Lower leg skin (tissue), 4 donors: ENCODE measurements around the gene NOBOX. TPM values are rescaled to one million over a fixed set of nuclear protein-coding genes. Genes with fewer than 3 reads are reported as not detected.

ENCODE experiments used
- DNase-seq, 2 donors: peaks; one replicate each; pipeline ENCODE4 v3.0.0-alpha.2; 2019; ENCODE audit warnings: low spot score in 2 of 2
- H3K4me3 ChIP-seq: fragments of 200-600 bp; sonication (generic); 2 replicates; pipeline ENCODE4 v1.5.1; 2017; ENCODE audit warnings: mild to moderate bottlenecking, low read depth; ENCODE audit not compliant: poor library complexity, severe bottlenecking
- CTCF ChIP-seq, 3 donors: fragments of 450-650 bp; IDR thresholded peaks; one replicate each; pipeline ENCODE4 v1.5.1; 2016; ENCODE audit warnings: antibody characterized with exemption in 3 of 3, mild to moderate bottlenecking in 3 of 3, moderate library complexity in 2 of 3
- POLR2A ChIP-seq, 2 donors: fragments of 450-650 bp; IDR thresholded peaks; one replicate each; pipeline ENCODE4 v1.6.1; 2016 to 2017; ENCODE audit warnings: antibody characterized with exemption in 2 of 2, mild to moderate bottlenecking in 1 of 2, moderate library complexity in 1 of 2
- WGBS, 2 donors: methylation state at CpG; one replicate each; pipeline ENCODE4 v1.1.5; 2018; 5-methylcytosine and 5-hydroxymethylcytosine counted together
- intact Hi-C: fragments of 100-400 bp; cut with DNase I; formaldehyde crosslinking; loops from one replicate; pipeline ENCODE4 v1.15.0; 2023; ENCODE audit warnings: low total_unique reads
- total RNA-seq, 4 donors: library from RNA; depleted of rRNA; stranded (reverse); fragments of >200 nt; gene quantifications; one replicate each; pipeline ENCODE4 v1.1.0, GENCODE V29; 2016

NOBOX gene
- total RNA-seq, 4 donors from 2014 or later, result not detected

DNA sequence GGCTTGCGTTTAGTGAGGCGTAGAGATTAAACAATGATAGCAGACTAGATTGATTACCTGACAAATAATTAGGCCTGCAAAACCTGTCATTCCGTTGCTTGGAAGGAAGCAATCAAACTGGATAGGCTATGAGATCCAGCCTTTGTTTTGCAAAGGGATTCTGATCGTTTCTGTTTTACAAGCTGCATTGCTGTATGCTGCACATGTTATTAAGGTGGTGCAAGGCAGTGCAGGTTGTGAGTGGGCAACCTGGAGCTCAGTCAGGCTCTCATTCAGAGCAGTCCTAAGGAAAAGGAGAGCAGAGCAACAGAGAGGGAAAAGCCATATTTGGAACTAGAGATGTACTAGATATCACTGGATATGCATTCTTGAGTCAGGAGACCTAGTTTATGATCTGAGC is 6.9 kb upstream of the NOBOX start:
- intact Hi-C loops, result no loop called here
- WGBS, 2 donors, result 15 to 25% methylated on average over 4 of the region's 4 CpGs
- no peak for DNase-seq
- TF ChIP-seq POLR2A (IDR thresholded peaks at IDR 0.05), result no peak
- no peak for TF ChIP-seq CTCF (IDR thresholded peaks at IDR 0.05)
- H3K4me3 ChIP-seq, result no peak overlapping the region

DNA sequence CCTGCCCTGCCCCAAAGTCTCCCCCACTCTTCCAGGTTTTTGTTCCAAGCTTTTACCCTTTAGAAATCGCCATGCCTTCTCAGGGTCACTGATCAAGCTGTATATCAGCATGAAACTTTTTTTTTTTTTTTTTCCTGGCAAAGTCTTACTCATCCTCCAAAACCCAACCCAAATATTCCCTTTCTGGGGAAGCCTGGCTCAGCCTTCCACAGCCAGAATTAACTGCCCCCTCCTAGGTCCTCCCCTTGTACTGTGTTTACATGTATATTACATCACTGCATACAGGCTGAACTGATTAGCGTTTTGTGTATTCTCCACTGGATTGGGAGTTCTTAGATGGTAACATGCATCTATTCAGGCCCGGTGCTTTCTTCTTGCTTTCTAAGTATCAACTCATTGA is 4.6 kb upstream of the NOBOX start:
- intact Hi-C loops, result no loop called here
- no peak for DNase-seq
- 26 to 52% methylated on average over 3 of the region's 3 CpGs for WGBS, 2 donors
- no peak overlapping the region for H3K4me3 ChIP-seq
- no peak for TF ChIP-seq POLR2A (IDR thresholded peaks at IDR 0.05)
- no peak for TF ChIP-seq CTCF (IDR thresholded peaks at IDR 0.05)

GRCh38 chr7:144407266-144407931 is 3.9 kb upstream of the NOBOX start:
- intact Hi-C loops, result no loop called here
- DNase-seq, result no peak
- H3K4me3 ChIP-seq, result no peak overlapping the region
- TF ChIP-seq POLR2A (IDR thresholded peaks at IDR 0.05), result no peak
- TF ChIP-seq CTCF (IDR thresholded peaks at IDR 0.05), result no peak
- 26 to 29% methylated on average over 12 of the region's 12 CpGs for WGBS, 2 donors

DNA sequence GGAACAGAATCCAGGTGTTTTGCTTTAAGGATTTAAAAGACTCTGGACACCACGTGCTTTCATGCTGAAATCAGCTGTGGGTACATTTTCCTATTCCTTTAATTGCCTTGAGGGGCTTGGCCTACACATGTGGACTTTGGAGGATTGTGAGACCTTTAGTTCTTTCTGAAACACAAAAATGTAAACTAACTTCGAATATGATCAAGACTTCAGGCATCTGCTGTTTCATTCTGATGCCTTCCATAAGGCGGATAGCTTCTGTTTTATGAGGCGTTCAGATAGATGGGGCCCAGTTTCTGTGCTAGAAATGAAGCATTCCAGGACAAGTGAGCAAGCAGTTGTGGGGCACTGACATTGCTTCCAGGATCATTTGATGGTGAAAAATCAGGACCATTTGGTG is 1.5 kb upstream of the NOBOX start:
- 73 to 76% methylated on average over 4 of the region's 4 CpGs for whole genome bisulfite sequencing, 2 donors
- DNase-seq, result no peak
- H3K4me3 ChIP-seq, result no peak overlapping the region
- intact Hi-C loops, result no loop called here
- no peak for TF ChIP-seq POLR2A (IDR thresholded peaks at IDR 0.05)
- no peak for TF ChIP-seq CTCF (IDR thresholded peaks at IDR 0.05)

DNA sequence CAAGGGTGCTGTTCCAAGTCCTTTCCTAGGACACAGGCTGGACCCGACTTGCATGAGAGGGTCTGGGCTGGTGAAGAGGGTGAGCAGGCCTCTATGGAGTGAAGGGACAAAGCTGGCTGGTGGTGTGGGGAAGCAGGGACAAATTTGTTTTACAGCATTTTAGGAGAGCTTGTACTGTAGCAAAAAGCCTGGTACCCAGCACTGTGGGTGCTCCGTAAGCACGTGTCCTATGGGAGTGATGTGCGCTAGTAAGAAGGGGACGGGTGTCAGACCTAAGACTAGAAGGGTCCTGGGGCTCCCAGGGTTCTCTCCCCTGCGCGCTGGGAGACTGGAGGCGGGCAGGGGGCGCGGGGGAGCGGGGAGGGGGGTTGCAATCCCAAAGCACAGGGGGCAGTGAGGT is 391 bp downstream of the NOBOX start:
- WGBS, 2 donors, result 93 to 97% methylated on average over 11 of the region's 11 CpGs
- DNase-seq, result no peak
- intact Hi-C loops, result no loop called here
- no peak overlapping the region for H3K4me3 ChIP-seq
- TF ChIP-seq CTCF (IDR thresholded peaks at IDR 0.05) (no peak), POLR2A (IDR thresholded peaks at IDR 0.05) (no peak)

- 66 to 75% methylated on average over 5 of the region's 5 CpGs for WGBS, 2 donors
- no peak for DNase-seq
- TF ChIP-seq POLR2A (IDR thresholded peaks at IDR 0.05) (no peak), CTCF (IDR thresholded peaks at IDR 0.05) (no peak)
- H3K4me3 ChIP-seq, result no peak overlapping the region
- intact Hi-C loops, result no loop called here
These were observed 2.0 kb downstream of the NOBOX start for GRCh38 chr7:144401490-144401889.
